Measurements from ENCODE around the gene HDAC9.

DNA sequence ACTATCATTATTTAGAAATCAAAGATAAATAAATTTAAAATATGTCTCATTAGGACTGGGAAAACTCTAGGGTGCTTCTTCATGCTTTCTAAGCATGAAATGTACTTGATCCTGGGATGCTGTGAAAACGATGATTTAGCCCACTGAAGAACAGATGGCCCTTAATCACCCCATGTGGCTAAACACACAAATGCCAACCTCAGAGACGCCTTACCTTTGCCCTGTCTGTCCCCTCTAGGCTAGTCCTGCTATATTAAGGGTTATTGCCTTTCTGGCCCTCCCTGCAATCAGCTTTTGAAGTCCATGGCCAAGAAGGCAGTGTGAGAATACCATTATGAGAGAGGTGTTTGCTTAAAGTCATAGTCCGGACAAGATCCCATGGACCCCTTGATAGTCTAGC lies 404.7 kb downstream of the HDAC9 start:
- TF ChIP-seq REST (IDR thresholded peaks at IDR 0.05; ENCODE audit: insufficient read depth in 1 of 2, low read depth in 2 of 2, low read length in 2 of 2) (no peak), POLR2AphosphoS5 (IDR thresholded peaks at IDR 0.05; ENCODE audit: low read depth, low read length) (no peak), SIN3A (IDR thresholded peaks at IDR 0.05; ENCODE audit: borderline replicate concordance, insufficient read depth, low read length) (no peak), TAF1 (IDR thresholded peaks at IDR 0.05; ENCODE audit: borderline replicate concordance, insufficient read depth, low read length) (no peak), FOXP2 (optimal IDR thresholded peaks at IDR 0.05; ENCODE audit: borderline replicate concordance, extremely low read depth, extremely low read length, insufficient read depth) (no peak)

Data from PFSK-1 (cell line).